ENCODE results near the gene VARS2.
"Not testable (repeated sequence)": the region's sequence is repeated elsewhere in the genome, so short reads cannot be mapped to it uniquely, and the experiment has no call there.

VARS2 gene

DNA sequence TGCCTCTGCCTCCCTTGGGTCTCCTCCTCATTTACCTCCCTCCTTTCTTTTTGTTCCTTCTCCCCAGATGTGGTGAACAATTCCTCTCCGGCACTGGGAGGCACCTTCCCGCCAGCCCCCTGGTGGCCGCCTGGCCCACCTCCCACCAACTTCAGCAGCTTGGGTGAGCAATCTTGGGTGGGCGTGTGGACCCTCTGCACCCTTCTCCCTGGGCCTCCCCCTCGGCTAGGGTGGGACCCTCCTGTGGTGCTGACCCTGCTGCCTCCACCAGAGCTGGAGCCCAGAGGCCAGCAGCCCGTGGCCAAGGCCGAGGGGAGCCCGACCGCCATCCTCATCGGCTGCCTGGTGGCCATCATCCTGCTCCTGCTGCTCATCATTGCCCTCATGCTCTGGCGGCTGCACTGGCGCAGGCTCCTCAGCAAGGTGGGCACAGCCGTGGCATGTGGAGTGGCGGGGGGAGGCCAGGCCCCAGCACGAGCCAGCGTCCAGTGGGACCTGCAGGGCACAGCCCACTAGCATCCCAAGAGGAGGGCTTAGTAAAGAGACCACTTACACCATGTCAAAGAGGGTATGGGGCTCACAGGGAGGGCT, 20.9 kb upstream of the VARS2 start:
- Histone ChIP-seq H3K4me3 (ENCODE audit: low read depth in 1 of 2, low read length in 2 of 2) (no peak overlapping the region), H3K9me3 (ENCODE audit: control insufficient read depth in 1 of 2, low read length in 2 of 2) (no peaks in the 10 kb centered on the region), H3K27me3 (ENCODE audit: low read depth, low read length) (no peaks in the 10 kb centered on the region), H3K27ac (ENCODE audit: low read length) (no peak overlapping the region), H3K36me3 (ENCODE audit: control insufficient read depth in 1 of 2, insufficient read depth in 2 of 2, low read length in 2 of 2) (peaks cover 26 to 75% of the 10 kb centered on the region in 2 donors), H3K4me1 (ENCODE audit: control insufficient read depth in 1 of 2, insufficient read depth in 2 of 2, low read length in 2 of 2) (peaks cover 0 to 15% of the 10 kb centered on the region in 2 donors)

DNA sequence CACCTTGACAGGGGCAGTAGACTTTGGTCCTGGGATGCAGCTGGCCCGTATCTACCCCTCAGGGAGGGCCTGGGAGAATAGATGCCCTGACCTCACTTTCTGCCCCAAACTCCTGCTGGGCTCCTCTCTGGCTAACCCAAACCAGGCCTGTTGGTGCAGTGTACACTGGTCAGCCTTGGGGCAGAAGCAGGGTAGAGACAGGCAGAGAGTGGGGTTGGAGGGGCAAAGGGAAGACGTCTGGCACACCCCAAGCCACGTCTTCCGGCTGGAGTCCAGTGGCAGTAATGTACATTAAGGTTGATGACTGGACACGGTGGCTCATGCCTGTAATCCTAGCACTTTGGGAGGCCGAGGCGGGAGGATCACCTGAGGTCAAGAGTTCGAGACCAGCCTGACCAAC, 20.4 kb upstream of the VARS2 start:
- H3K4me3 ChIP-seq (ENCODE audit: low read depth in 1 of 2, low read length in 2 of 2), result no peak overlapping the region
- H3K9me3 ChIP-seq (ENCODE audit: control insufficient read depth in 1 of 2, low read length in 2 of 2), result no peaks in the 10 kb centered on the region
- peaks cover 0 to 15% of the 10 kb centered on the region in 2 donors for H3K4me1 ChIP-seq (ENCODE audit: control insufficient read depth in 1 of 2, insufficient read depth in 2 of 2, low read length in 2 of 2)
- H3K36me3 ChIP-seq (ENCODE audit: control insufficient read depth in 1 of 2, insufficient read depth in 2 of 2, low read length in 2 of 2), result peaks cover 32 to 81% of the 10 kb centered on the region in 2 donors
- H3K27me3 ChIP-seq (ENCODE audit: low read depth, low read length), result no peaks in the 10 kb centered on the region
- H3K27ac ChIP-seq (ENCODE audit: low read length), result no peak overlapping the region

DNA sequence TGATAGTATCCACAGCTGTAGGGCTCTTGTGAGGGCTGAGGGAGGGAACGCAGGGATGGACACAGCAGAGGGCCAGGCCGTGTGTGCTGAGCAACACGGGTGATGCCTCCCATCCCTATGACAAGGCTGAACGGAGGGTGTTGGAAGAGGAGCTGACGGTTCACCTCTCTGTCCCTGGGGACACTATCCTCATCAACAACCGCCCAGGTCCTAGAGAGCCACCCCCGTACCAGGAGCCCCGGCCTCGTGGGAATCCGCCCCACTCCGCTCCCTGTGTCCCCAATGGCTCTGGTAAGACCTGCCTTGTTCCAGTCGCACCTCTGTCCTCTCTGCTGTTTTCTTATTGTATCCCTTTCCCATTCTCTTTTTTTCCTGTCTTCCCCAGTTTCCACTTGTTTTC, 19.7 kb upstream of the VARS2 start:
- H3K9me3 ChIP-seq (ENCODE audit: control insufficient read depth in 1 of 2, low read length in 2 of 2), result no peaks in the 10 kb centered on the region
- peaks cover 0 to 15% of the 10 kb centered on the region in 2 donors for H3K4me1 ChIP-seq (ENCODE audit: control insufficient read depth in 1 of 2, insufficient read depth in 2 of 2, low read length in 2 of 2)
- no peaks in the 10 kb centered on the region for H3K27me3 ChIP-seq (ENCODE audit: low read depth, low read length)
- no peak overlapping the region for H3K27ac ChIP-seq (ENCODE audit: low read length)
- H3K4me3 ChIP-seq (ENCODE audit: low read depth in 1 of 2, low read length in 2 of 2), result no peak overlapping the region
- H3K36me3 ChIP-seq (ENCODE audit: control insufficient read depth in 1 of 2, insufficient read depth in 2 of 2, low read length in 2 of 2), result peaks cover 35 to 82% of the 10 kb centered on the region in 2 donors

DNA sequence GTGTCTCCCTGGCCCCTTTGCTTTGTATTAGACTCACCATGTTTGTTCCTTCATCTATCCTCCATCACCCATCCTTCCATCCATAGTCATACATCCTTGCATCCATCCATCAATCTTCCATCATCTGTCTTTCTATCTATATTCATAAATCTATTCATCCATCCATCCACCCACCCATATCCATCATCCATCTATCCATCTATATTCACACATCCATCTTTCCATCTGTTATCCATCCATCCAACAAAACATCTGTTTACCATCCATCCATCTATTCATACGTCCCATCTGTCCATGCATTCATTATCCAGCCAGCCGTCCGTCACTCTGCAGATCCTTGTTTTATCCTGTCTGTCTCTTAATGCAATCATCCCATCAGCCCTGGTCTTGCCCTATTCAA, 19.1 kb upstream of the VARS2 start:
- Histone ChIP-seq H3K27ac (ENCODE audit: low read length) (no peak overlapping the region), H3K4me1 (ENCODE audit: control insufficient read depth in 1 of 2, insufficient read depth in 2 of 2, low read length in 2 of 2) (peaks cover 0 to 10% of the 10 kb centered on the region in 2 donors), H3K4me3 (ENCODE audit: low read depth in 1 of 2, low read length in 2 of 2) (no peak overlapping the region), H3K9me3 (ENCODE audit: control insufficient read depth in 1 of 2, low read length in 2 of 2) (no peaks in the 10 kb centered on the region), H3K27me3 (ENCODE audit: low read depth, low read length) (no peaks in the 10 kb centered on the region), H3K36me3 (ENCODE audit: control insufficient read depth in 1 of 2, insufficient read depth in 2 of 2, low read length in 2 of 2) (peaks cover 40 to 84% of the 10 kb centered on the region in 2 donors)

DNA sequence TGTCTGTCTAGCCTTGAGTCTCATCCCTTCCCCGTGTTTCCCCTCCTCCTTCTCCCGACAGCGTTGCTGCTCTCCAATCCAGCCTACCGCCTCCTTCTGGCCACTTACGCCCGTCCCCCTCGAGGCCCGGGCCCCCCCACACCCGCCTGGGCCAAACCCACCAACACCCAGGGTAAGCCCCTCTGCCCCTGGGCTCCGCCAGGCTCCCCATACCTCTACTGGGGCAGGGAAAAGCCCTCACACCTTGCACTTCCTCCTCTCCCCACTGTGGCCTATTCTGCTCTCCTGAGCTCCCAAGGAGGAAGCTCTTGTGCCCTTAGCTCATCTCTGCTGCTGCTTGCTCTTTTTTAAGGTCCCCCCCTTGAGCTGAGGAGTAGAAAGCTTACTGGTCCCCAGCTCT, 18.7 kb upstream of the VARS2 start:
- H3K4me3 ChIP-seq (ENCODE audit: low read depth in 1 of 2, low read length in 2 of 2), result no peak overlapping the region
- H3K36me3 ChIP-seq (ENCODE audit: control insufficient read depth in 1 of 2, insufficient read depth in 2 of 2, low read length in 2 of 2), result peaks cover 40 to 88% of the 10 kb centered on the region in 2 donors
- H3K27ac ChIP-seq (ENCODE audit: low read length), result no peak overlapping the region
- peaks cover 0 to 6% of the 10 kb centered on the region in 2 donors for H3K4me1 ChIP-seq (ENCODE audit: control insufficient read depth in 1 of 2, insufficient read depth in 2 of 2, low read length in 2 of 2)
- H3K27me3 ChIP-seq (ENCODE audit: low read depth, low read length), result no peaks in the 10 kb centered on the region
- no peaks in the 10 kb centered on the region for H3K9me3 ChIP-seq (ENCODE audit: control insufficient read depth in 1 of 2, low read length in 2 of 2)

DNA sequence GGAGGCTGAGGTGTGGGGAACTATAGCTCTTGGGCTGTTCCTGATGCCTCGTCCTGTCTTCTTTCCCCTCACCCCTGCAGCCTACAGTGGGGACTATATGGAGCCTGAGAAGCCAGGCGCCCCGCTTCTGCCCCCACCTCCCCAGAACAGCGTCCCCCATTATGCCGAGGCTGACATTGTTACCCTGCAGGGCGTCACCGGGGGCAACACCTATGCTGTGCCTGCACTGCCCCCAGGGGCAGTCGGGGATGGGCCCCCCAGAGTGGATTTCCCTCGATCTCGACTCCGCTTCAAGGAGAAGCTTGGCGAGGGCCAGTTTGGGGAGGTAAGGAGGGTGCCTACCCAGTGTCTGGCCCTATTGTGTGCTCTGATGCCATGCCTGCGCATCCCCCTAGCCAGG, 17.5 kb upstream of the VARS2 start:
- H3K36me3 ChIP-seq (ENCODE audit: control insufficient read depth in 1 of 2, insufficient read depth in 2 of 2, low read length in 2 of 2), result peaks cover 31 to 81% of the 10 kb centered on the region in 2 donors
- no peaks in the 10 kb centered on the region for H3K9me3 ChIP-seq (ENCODE audit: control insufficient read depth in 1 of 2, low read length in 2 of 2)
- H3K27ac ChIP-seq (ENCODE audit: low read length), result no peak overlapping the region
- no peak overlapping the region for H3K4me3 ChIP-seq (ENCODE audit: low read depth in 1 of 2, low read length in 2 of 2)
- H3K4me1 ChIP-seq (ENCODE audit: control insufficient read depth in 1 of 2, insufficient read depth in 2 of 2, low read length in 2 of 2), result no peaks in the 10 kb centered on the region
- H3K27me3 ChIP-seq (ENCODE audit: low read depth, low read length), result no peaks in the 10 kb centered on the region

DNA sequence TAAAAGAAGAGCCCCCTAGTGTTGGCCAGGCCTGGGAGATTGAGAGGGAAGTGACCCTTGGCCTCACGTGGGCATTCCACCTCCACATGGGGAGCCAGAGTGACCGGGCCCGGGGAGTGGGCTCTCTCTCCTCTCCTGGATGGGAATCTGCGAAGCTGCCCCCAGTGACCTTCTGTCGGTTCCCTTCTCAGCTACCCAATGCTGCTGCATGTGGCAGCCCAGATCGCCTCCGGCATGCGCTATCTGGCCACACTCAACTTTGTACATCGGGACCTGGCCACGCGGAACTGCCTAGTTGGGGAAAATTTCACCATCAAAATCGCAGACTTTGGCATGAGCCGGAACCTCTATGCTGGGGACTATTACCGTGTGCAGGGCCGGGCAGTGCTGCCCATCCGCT, 16.2 kb upstream of the VARS2 start:
- no peaks in the 10 kb centered on the region for H3K4me1 ChIP-seq (ENCODE audit: control insufficient read depth in 1 of 2, insufficient read depth in 2 of 2, low read length in 2 of 2)

DNA sequence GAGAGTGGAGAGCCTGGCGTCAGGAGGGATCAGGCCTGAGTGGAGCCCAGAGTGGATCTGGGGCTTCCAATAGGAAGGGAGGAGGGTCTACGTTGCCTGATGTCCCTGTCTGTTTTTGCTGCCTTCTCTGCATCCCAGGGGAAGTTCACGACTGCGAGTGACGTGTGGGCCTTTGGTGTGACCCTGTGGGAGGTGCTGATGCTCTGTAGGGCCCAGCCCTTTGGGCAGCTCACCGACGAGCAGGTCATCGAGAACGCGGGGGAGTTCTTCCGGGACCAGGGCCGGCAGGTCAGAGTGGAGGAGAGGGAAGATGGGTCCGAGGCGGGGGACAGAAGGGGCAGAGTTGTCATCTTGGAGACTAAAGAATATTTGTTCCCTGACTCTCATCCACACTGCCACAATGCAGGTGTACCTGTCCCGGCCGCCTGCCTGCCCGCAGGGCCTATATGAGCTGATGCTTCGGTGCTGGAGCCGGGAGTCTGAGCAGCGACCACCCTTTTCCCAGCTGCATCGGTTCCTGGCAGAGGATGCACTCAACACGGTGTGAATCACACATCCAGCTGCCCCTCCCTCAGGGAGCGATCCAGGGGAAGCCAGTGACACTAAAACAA, 15.2 kb upstream of the VARS2 start:
- Histone ChIP-seq H3K27ac (ENCODE audit: low read length) (no peak overlapping the region), H3K4me3 (ENCODE audit: low read depth in 1 of 2, low read length in 2 of 2) (no peak overlapping the region), H3K36me3 (ENCODE audit: control insufficient read depth in 1 of 2, insufficient read depth in 2 of 2, low read length in 2 of 2) (peaks cover 31 to 62% of the 10 kb centered on the region in 2 donors), H3K4me1 (ENCODE audit: control insufficient read depth in 1 of 2, insufficient read depth in 2 of 2, low read length in 2 of 2) (no peaks in the 10 kb centered on the region), H3K9me3 (ENCODE audit: control insufficient read depth in 1 of 2, low read length in 2 of 2) (no peaks in the 10 kb centered on the region), H3K27me3 (ENCODE audit: low read depth, low read length) (no peaks in the 10 kb centered on the region)

More for the DNA sequence above, 16.2 kb upstream of the VARS2 start:
- Histone ChIP-seq H3K4me3 (ENCODE audit: low read depth in 1 of 2, low read length in 2 of 2) (no peak overlapping the region), H3K27me3 (ENCODE audit: low read depth, low read length) (no peaks in the 10 kb centered on the region), H3K36me3 (ENCODE audit: control insufficient read depth in 1 of 2, insufficient read depth in 2 of 2, low read length in 2 of 2) (peaks cover 31 to 71% of the 10 kb centered on the region in 2 donors), H3K9me3 (ENCODE audit: control insufficient read depth in 1 of 2, low read length in 2 of 2) (no peaks in the 10 kb centered on the region), H3K27ac (ENCODE audit: low read length) (no peak overlapping the region)

DNA sequence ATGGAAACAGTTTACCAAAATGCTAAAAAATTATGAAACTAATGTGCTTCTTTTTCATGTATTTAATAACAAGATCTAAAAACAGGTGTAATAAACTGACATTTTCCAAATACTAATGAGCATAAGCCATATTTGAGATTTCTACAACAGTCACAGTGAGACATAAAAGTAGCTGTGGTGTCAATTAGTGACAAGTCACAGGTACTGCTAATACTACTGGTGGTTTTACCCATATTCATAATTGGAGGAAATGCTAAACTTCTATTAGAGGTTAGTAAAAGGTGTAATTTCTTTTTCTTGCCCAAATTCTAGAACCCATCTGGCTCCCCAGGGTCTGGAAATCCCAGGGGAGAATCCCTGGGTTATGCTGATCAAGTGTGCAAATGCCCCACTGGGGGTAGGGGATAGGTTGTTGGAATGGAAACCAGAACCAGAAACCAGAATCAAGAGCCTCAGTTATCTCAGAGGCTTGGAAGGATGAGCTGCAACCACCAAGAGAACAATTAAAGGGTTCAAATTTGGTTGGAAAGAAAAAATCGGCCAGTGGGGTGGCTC, 13.1 kb upstream of the VARS2 start:
- Histone ChIP-seq H3K27me3 (ENCODE audit: low read depth, low read length) (no peaks in the 10 kb centered on the region), H3K9me3 (ENCODE audit: control insufficient read depth in 1 of 2, low read length in 2 of 2) (no peaks in the 10 kb centered on the region), H3K36me3 (ENCODE audit: control insufficient read depth in 1 of 2, insufficient read depth in 2 of 2, low read length in 2 of 2) (peaks cover 20 to 43% of the 10 kb centered on the region in 2 donors), H3K4me3 (ENCODE audit: low read depth in 1 of 2, low read length in 2 of 2) (no peak overlapping the region), H3K4me1 (ENCODE audit: control insufficient read depth in 1 of 2, insufficient read depth in 2 of 2, low read length in 2 of 2) (no peaks in the 10 kb centered on the region), H3K27ac (ENCODE audit: low read length) (no peak overlapping the region)

DNA sequence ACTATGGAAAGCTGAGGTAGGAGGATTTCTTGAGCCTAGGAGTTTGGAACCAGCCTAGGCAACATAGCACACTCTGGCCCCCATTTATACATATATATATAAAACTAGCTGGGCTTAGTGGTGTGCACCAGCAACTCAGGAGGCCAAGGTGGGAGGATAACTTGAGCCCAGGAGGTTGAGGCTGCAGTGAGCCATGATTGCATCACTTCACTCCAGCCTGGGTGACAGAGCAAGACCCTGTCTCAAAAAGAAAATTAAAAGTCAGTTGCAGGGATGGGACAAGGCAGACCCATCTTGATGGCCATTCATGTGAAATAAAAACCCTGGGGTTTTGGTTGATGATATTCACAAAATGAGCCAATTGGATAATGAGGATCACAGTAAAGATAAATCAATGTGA, 12.6 kb upstream of the VARS2 start:
- Histone ChIP-seq H3K9me3 (ENCODE audit: control insufficient read depth in 1 of 2, low read length in 2 of 2) (no peaks in the 10 kb centered on the region), H3K4me1 (ENCODE audit: control insufficient read depth in 1 of 2, insufficient read depth in 2 of 2, low read length in 2 of 2) (no peaks in the 10 kb centered on the region), H3K27me3 (ENCODE audit: low read depth, low read length) (no peaks in the 10 kb centered on the region), H3K36me3 (ENCODE audit: control insufficient read depth in 1 of 2, insufficient read depth in 2 of 2, low read length in 2 of 2) (peaks cover 20 to 38% of the 10 kb centered on the region in 2 donors), H3K4me3 (ENCODE audit: low read depth in 1 of 2, low read length in 2 of 2) (no peak overlapping the region), H3K27ac (ENCODE audit: low read length) (no peak overlapping the region)

DNA sequence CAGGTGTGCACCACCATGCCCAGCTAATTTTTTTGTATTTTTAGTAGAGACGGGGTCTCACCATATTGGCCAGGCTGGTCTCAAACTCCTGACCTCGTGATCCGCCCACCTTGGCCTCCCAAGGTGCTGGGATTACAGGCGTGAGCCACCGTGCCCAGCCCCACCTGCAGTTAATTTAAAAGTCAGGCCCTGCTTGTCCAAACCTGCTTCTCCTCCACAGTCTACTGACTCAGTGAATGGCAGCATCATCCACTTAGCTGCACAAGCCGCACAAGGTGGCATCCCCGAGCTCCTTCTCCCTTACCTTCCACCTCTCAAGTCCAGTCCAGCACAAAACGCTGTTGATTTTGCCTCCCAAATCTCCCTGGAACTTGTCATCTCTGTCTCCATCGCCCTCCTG, 11.8 kb upstream of the VARS2 start:
- not testable (repeated sequence) for H3K4me3 ChIP-seq (ENCODE audit: low read depth in 1 of 2, low read length in 2 of 2); H3K9me3 ChIP-seq (ENCODE audit: control insufficient read depth in 1 of 2, low read length in 2 of 2); H3K27ac ChIP-seq (ENCODE audit: low read length)

More for the DNA sequence above, 11.8 kb upstream of the VARS2 start:
- H3K4me1 ChIP-seq (ENCODE audit: control insufficient read depth in 1 of 2, insufficient read depth in 2 of 2, low read length in 2 of 2); H3K27me3 ChIP-seq (ENCODE audit: low read depth, low read length): not testable (repeated sequence)
- peaks cover 17 to 32% of the 10 kb centered on the region in 2 donors for H3K36me3 ChIP-seq (ENCODE audit: control insufficient read depth in 1 of 2, insufficient read depth in 2 of 2, low read length in 2 of 2)

All from muscle layer of duodenum (tissue), 2 donors.